Measurements from ENCODE around the gene STRADB.
A peak's percentile ranks its signal among the peaks of the same experiment; 100 is the strongest.
"Not testable (repeated sequence)": the region's sequence is repeated elsewhere in the genome, so short reads cannot be mapped to it uniquely, and the experiment has no call there.

STRADB gene, protein sequence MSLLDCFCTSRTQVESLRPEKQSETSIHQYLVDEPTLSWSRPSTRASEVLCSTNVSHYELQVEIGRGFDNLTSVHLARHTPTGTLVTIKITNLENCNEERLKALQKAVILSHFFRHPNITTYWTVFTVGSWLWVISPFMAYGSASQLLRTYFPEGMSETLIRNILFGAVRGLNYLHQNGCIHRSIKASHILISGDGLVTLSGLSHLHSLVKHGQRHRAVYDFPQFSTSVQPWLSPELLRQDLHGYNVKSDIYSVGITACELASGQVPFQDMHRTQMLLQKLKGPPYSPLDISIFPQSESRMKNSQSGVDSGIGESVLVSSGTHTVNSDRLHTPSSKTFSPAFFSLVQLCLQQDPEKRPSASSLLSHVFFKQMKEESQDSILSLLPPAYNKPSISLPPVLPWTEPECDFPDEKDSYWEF

DNA sequence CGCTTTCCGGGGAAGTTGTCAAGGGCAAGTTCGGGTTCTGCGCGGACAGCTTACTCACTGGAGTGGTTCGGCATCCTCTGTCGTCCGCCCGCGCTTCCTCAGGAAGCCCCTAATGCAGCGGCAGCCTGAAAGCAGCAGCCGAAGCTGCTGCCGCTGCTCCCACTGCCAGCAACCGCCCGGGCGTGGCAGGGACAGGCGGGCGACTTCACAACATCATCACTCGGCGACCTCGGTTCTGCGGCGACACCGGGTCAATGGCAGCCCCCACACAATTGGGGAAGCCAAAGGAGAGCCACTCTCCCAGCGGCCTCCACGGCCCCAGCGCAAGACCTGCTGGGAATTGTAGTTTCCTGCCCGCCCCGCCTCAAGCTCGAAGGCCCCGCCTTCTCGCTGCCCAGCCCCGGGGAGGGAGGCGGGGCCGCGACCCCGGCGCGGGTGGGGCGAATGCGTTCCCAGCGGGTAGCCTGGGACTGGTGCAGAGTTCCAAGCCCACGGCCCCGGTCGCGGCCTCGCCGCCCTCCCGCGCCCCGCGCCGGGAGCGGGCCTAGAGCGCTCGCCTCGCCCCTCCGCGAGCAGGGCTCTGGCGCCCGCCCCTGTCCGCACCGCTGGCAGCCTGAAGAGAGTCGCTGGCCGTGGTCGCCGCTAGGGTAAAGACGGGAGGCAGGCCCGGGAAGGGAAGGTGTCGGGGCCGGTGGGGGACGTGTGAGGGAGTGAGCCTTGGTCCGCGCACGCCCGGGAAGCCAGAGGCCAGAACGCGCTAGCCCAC, at the start of gene STRADB, which contains the start of gene TRAK2:
Gene STRADB, plus strand, starts transcription at position 449 of the 766 bp plus-strand sequence. CDS start 3,101 bp downstream, outside the sequence.
Gene TRAK2, minus strand, starts transcription at position 167 of the 766 bp plus-strand sequence. CDS start 30,951 bp downstream, outside the sequence.
- DNase-seq (ENCODE audit: low read depth) = peak; percentile 93

DNA sequence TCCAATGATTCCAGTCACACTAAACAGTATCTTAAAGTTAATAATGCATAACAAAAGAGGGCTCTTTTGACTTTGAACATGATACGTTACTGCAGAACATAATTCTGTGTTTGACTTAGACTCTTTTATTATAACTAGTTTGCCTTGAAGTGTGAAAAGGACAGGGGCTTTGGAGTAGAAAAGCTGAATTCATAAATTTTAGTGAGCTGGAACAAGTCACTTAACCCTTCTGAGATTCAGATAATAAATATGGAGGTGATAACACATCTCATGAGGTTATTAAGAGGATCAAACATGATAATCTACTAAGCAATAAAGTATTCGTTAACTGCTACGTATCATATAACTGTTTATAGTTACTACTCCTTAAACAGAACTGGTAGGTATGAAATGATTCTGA, 49.7 kb upstream of the STRADB start:
- DNase-seq (ENCODE audit: low read depth) = no peak

DNA sequence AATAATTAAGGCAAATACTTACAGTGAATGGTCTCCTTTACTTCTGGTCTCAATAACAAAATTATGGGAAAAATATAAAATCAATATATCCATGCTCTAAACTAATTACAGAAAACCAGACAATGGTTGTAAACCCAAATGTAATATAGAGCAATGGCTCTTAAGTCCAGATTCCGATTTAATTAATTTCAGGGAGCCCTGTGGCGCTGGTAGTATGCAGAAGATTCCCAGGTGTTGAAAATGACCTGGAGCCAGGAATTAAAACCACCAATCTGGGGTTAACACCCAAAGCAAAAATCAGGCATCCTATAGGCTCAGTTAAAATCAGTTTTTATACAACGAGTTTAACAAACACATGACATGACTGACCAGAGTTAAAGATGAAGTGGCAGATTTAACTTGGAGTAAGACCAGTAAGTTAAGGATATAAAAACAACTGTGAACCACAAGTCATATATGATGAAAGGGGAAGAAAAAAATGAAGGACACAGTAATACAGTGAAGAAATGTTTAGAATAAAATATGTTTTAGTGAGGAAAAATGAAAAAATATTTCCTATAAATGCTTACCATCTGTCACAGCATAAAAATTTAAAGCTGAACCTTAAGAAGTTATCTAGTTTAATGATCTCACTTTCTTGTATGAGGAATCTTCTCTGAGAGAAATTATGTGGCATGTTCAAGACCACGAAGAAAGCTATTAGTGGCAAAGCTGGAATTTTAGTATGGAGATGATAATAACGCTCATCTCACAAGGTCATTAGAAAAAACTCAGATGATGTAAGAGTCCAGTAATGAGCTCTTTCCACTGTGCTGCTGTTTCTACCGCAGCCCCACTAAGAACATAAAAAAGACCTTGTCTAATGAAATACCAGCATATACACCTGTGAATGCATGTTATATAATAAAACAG, 48.6 kb upstream of the STRADB start:
- no peak for DNase-seq (ENCODE audit: low read depth)

DNA sequence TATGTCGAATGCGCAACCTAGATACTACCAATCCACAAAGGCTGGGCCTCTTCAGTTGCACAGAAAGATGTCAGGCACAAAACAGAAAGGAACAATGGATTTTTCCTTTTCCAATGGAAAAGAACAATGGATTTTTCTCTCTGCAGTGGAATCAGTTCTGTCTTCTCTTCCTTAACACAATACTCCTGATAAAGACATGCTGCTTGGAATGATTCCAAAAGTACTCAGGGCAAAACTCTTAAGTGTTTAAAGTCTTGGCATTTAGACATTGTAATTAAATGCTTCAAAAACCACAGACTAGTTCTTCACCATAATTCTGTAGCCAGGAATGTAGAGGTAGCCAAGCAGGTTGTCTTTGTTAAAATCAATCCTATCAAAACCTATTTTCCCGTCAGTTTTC, 47.7 kb upstream of the STRADB start:
- DNase-seq (ENCODE audit: low read depth) = no peak

DNA sequence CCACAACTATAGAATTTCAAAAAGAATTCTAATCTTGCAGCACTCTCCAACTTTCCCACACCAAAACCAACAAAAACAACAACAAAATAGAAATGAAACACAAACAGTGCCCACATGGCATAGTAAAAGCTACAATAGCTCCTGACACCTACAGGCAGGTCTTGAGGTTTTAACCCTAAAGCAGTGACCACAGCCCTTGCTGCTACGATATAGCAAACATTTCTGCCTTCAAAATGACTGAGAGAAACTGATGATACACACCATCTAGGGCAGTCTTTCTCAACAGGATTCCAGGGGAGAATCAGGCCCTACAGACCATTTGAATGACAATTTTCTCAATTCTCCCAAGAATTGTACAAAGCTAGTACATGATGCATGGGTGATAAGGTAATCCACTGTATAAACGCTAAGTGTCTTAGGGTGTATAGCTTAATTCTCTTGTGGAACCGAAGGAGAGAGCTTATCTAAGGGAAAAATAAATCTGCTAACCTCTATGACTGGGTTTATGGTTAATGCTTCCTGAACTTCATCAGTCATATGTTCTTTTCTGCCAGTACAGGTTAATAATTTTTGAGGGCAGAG, 46.8 kb upstream of the STRADB start:
- DNase-seq (ENCODE audit: low read depth) = no peak

DNA sequence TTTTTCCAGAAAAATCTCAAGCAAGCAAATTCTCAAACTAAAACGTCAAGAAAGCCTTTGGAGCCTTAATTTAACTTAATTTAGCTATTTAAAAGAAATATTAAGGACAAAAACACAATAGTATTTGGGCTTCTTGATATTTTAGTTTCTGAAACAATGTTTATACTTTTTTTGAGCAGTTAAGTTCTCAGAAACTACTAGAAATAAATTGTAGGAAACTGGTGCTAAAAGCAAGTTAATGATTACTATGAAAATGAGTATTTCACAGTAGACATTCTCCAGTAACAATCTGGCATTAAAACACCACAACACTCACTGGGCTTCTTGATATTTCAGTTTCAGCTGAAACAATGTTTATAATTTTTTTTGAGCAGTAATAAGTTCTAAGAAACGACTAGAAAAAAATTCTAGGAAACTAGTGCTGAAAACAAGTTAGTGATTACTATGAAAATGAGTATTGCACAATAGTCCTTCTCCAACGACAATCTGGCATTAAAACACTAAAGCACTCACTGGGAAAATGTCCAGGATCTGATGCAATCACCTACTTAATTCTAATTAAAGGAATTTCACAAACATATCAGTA, 45.4 kb upstream of the STRADB start:
- DNase-seq (ENCODE audit: low read depth) = no peak

DNA sequence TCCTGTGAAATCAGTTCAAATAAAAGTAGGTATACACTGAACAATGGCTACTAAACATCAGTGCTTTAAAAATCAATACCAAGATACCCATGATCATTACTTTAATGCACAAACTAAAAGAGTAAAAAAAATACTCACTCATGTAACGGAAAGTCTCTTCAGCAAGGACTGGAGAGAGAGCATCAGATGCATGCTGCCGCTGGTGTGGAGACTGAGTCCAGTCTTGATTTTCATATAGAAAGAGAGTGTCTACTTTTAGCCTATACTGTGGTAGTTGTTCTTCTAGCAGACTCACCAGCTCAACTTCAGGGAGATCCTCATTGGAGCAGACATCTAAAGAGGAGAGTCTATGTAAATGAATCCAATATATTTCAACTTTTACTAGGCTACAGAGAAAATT, 44.3 kb upstream of the STRADB start:
- DNase-seq (ENCODE audit: low read depth) = no peak

DNA sequence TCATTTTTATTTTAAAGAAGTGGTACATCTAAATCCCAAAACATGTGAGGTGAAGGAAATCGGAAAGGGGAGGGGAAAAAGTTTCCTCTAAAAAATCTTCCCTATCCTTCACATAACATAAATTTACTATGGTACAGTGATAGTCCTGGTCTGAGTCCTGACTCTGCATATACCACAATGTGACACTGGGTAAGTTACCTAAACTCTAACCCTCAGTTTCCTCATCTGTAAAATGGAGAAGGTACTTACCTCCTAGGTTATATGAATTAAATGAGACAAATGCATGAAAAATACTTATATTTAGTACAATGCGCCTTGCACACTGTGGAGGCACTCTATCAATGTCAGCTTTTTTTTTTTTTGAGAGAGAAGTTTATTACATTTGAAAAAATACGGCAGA, 42.6 kb upstream of the STRADB start:
- DNase-seq (ENCODE audit: low read depth) = no peak

DNA sequence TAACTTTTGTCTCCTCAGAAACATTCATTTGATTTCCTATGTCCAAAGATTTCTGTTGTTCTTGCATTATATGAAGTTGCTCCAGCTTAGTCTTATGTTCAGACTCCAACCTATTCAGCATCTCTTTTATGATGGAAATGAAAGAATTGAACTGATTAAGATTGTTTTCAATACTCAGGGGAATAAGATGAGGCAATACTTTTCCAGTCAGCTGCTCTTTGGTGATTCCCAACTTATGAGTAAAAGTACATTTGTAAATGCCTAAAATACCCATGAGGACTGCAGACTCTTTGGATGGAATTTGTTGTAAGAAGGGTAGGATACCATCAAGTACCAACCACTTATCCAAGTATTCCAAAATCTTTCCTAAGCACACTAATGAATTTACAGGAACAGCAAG, 40.1 kb upstream of the STRADB start:
- DNase-seq (ENCODE audit: low read depth) = no peak

DNA sequence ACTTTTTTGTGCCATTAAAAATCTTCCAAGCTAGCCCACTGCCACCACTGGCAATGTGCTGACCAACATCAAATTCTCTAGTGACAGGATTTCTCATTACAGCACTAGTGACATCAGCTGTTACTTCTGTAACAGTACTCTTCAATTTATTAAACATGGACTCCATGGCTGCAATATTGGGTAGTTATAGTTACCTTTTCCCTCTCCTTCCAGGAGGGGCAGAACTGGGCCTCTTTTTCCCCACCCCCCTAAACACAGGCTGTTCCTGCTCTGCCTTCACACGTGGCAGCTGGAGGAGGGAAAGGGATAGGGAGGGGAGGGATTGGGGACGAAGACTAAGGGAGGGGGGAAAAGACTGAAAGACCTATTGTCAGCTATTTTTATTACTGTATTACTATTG, 38.4 kb upstream of the STRADB start:
- no peak for DNase-seq (ENCODE audit: low read depth)

DNA sequence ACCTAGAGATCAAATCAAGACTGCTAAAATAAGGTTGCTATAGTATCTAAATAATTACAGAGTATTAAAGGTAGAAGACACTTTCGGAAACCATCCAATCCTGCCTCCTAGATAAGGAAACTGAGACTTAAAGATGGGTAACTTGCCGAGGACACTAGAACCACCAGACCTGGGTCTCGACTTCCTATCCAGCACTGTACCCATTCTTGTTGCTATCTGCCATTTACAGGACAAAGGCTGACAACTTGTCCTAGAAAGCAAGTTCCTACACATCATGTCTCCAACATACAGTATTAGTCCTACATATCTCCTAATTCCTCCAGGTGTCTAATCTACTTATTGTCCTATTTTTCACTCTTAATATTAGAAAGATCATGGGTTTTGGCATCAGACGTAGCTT, 38.0 kb upstream of the STRADB start:
- no peak for DNase-seq (ENCODE audit: low read depth)

DNA sequence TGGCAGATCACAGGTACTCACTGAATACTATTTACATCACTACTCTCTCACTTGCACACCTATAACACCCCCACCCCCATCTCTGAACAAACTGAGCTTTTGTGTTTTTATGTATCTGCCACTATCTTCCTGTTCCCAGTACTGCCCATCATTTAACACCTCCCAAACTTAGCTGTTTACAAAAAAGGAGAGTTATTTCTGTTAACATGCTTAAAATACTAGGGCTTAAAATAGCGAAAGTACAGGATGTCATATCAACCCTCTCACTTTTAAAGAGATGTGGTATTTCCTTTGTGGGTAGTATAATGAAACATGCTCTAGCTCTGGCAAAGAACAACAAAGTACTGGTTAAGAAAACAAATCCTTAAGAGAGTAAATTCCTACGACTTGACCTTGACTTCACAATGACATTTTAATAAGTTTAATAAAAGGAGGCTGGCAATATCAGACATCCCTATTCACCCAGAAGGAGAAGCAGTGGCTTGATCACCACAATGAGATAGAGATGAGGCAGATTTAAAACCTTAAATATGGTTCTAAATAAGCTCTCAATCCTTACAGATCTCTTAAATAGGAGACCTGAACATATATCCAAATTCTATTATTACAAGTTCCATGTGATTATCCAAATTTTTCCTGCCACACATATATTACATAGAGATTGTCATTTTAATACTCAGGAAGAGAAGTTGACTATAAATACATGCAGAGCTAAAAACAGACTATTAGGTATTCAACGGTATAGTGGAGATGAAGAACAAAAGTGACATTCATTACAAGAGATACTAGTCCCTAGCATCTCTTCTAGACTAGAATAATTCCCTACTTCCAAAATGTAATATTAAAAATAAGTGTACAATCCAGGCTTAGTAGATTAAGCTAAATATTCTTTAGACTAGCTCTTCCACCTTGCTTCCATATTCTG, 37.2 kb upstream of the STRADB start:
- DNase-seq (ENCODE audit: low read depth) = no peak

DNA sequence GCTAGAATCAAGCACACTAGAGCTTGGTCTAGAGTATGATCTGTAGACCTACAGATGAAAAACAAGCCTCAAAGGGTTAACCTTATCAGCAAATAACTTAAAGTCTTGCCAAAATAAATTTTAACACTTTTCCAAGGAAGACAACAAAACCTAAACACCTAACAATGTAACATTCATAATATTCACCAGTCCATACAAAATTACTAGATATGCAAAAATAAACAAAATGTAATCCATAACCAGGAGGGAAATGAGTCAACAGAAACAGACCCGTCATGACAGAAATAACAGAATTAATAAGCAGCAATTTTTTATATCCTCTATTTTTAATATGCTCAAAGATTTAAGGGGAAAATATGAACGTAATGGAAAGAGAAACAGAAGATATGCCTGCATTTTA, 36.4 kb upstream of the STRADB start:
- no peak for DNase-seq (ENCODE audit: low read depth)

DNA sequence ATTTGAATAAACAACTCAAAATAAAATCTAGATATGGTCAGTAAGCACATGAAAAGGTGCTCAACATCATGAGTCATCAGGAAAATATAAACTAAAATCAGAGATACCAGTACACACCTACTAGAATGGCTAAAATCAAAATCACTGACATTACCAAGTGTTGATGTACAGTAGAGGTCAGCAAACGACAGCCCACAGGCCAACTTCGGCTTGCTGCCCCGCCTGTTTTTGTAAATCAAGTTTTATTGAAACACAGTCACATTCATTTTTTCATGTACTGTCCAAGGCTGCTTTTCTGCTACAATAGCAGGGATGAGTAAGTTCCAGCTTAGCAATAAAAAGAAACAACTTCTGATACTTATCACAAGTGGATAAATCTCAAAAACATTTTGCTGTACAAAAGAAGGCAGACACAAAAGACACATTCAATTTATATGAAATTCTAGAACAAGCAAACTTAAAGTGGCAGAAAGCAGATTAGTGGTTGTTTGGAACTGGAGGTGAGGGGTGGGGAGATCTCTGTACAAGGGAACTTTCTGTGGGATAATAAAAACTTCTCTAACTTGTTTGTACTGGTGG, 32.4 kb upstream of the STRADB start:
- no peak for DNase-seq (ENCODE audit: low read depth)

DNA sequence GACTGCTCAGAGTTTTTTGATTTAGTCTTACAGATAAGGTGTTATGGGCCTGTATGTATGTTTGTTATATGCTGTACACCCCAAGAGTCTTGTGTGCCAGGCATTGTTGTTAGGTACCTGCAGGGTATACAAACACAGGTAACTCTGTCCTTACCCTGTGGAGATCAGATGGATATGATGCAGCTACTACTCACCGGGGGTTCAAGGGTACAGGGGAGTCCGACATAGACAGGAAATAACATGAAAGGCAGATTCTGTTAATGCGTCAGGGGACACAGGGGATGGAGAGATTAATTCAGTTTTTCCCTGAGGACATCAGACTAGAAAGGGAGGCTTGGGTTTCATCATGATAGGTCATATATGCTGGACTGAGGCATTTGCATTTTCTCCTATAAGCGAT, 31.6 kb upstream of the STRADB start:
- no peak for DNase-seq (ENCODE audit: low read depth)

DNA sequence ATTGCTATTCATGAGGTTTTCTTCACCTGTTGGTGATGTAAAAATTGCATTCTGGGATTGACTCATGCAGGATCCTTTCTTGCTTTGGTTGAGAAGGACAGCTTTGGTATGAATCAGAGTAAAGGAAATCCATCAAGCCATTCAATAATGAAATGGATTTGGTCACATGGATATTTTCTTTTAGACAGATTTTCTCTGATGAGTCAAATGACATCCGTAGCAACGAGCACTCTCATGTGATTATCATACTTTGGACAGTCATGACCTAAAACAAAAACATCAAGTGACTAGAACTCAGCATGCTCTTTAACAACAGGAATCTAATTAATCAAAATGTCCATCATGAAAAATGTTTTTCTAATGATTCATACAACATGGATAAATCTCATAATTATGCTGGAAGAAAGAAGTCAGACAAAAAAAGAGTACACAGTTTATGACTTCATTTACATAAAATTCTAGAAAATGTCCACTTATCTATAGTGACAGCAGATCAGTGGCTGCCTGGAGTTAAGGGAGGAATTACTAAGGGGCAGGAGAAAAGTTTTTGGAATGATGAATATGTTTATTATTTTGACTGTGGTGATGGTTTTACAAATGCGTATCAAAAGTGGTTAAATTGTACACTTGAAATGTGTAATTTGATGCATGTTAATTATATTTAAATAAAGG, 31.0 kb upstream of the STRADB start:
- DNase-seq (ENCODE audit: low read depth) = no peak

DNA sequence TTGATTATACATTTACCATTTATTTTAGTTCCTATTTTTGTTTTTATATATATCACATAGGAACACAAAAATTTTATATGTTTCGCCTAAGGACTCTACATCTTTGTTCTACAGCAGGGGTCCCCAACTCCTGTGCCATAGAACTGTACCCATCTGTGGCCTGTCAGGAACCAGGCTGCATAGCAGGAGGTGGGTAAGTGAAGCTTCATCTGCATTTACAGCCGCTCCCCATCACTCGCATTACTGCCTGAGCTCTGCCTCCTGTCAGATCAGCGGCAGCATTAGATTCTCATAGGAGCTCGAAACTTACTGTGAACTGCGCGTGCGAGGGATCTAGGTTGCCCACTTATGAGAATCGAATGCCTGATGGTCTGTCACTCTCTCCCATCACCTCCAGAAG, 25.6 kb upstream of the STRADB start:
- no peak for DNase-seq (ENCODE audit: low read depth)

DNA sequence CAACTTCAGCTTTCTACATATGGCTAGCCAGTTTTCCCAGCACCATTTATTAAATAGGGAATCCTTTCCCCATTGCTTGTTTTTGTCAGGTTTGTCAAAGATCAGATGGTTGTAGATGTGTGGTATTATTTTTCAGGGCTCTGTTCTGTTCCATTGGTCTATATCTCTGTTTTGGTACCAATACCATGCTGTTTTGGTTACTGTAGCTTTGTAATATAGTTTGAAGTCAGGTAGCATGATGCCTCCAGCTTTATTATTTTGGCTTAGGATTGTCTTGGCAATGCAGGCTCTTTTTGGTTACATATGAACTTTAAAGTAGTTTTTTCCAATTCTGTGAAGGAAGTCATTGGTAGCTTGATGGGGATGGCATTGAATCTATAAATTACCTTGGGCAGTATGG, 23.2 kb upstream of the STRADB start:
- DNase-seq (ENCODE audit: low read depth) = not testable (repeated sequence)

DNA sequence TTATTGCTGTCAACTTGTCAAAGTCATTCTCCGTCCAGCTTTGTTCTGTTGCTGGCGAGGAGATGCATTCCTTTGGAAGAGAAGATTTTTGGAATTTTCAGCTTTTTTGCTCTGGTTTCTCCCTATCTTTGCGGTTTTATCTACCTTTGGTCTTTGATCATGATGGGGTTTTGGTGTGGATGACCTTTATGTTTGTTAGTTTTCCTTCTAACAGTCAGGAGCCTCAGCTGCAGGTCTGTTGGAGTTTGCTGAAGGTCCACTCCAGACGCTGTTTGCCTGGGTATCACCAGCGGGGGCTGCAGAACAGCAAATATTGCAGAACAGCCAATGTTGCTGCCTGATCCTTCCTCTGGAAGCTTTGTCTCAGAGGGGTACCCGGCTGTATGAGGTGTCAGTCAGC, 21.7 kb upstream of the STRADB start:
- DNase-seq (ENCODE audit: low read depth) = not testable (repeated sequence)

Measured in stimulated activated CD8-positive, alpha-beta memory T cell treated with anti-CD3 and anti-CD28 coated beads, Interleukin-12 subunit alpha, Interleukin-12 subunit beta, amount 100 ng/mL, for 1 hour (primary cell).